Glutamatergic neuron (in vitro differentiated cells): ENCODE data around the gene CD53. TPM values are rescaled to one million over a fixed set of nuclear protein-coding genes. Genes with fewer than 3 reads are reported as not detected.

Source experiments
- DNase-seq: peaks from one replicate; pipeline ENCODE4 v3.0.0; 2022
- H3K27ac Mint-ChIP-seq: one replicate; pipeline ENCODE4 v1.8.0; 2020; ENCODE audit warnings: mild to moderate bottlenecking, mixed read lengths, inconsistent platforms; ENCODE audit not compliant: unreplicated experiment
- H3K27me3 Mint-ChIP-seq: one replicate; pipeline ENCODE4 v1.8.0; 2020; ENCODE audit warnings: mild to moderate bottlenecking, moderate library complexity, mixed read lengths, inconsistent platforms; ENCODE audit not compliant: unreplicated experiment
- H3K36me3 Mint-ChIP-seq: one replicate; pipeline ENCODE4 v1.8.0; 2020; ENCODE audit warnings: mild to moderate bottlenecking, mixed read lengths, inconsistent platforms; ENCODE audit not compliant: unreplicated experiment
- H3K4me1 Mint-ChIP-seq: one replicate; pipeline ENCODE4 v1.8.0; 2020; ENCODE audit warnings: mild to moderate bottlenecking, low read depth, mixed read lengths, inconsistent platforms; ENCODE audit not compliant: unreplicated experiment
- H3K4me3 Mint-ChIP-seq: one replicate; pipeline ENCODE4 v1.8.0; 2020; ENCODE audit warnings: mild to moderate bottlenecking, mixed read lengths, inconsistent platforms; ENCODE audit not compliant: unreplicated experiment
- H3K9me3 Mint-ChIP-seq: one replicate; pipeline ENCODE4 v1.8.0; 2020; ENCODE audit warnings: mild to moderate bottlenecking, moderate library complexity, mixed read lengths, inconsistent platforms; ENCODE audit not compliant: unreplicated experiment
- total RNA-seq: library from RNA; stranded (reverse); fragmentation: NEBNext Ultra II Directional; extraction: Animal tissue kit (Norgen Biotek cat#: 25700); gene quantifications from one replicate; pipeline ENCODE4 v1.2.1, GENCODE V29; 2021; ENCODE audit not compliant: unreplicated experiment
- TF ChIP-seq, protein P1 (sequence below): fragments of 200-600 bp; sonication (generic); IDR thresholded peaks from one replicate; pipeline ENCODE4 v1.5.0; 2021; ENCODE audit not compliant: partially characterized antibody, unreplicated experiment

Gene CD53
- total RNA-seq, 1 donor from 2014 or later = not detected

DNA sequence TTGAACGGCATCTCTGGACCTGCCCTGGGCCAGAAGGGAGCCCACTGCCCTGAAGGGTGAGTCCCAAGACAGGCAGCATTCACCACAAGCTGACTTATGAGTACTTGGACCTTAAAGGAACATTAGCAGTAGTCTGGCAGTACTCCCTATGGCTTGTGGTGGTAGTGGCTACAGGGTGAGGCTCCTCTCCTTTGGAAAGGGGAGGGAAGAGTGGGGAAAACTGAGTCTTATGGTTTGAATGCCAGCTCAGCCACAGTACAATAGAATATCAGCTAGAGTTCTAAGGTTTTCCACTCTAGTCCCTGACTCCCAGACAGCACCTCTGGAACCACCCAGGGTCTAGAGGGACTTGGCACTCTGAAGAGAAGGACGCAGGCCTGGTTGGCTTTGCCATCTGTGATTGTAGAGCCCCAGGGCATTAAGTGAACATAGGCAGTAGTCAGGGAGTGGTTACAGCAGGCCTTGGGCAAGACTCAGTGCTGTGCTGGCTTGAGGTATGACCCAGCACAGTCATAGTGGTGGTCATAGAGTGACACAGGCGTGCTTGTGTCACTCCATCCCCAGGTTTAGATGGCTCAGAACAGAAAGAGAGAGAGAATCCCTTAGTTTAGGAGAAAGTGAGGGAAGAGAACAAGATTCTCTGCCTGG is 31.0 kb downstream of the CD53 start:
- Mint-ChIP-seq H3K27me3 (no peaks in the 10 kb centered on the region), H3K27ac (no peak overlapping the region), H3K4me3 (no peak overlapping the region), H3K36me3 (no peaks in the 10 kb centered on the region), H3K4me1 (no peaks in the 10 kb centered on the region), H3K9me3 (no peaks in the 10 kb centered on the region)
- no peak for DNase-seq
- TF ChIP-seq, protein P1, sequence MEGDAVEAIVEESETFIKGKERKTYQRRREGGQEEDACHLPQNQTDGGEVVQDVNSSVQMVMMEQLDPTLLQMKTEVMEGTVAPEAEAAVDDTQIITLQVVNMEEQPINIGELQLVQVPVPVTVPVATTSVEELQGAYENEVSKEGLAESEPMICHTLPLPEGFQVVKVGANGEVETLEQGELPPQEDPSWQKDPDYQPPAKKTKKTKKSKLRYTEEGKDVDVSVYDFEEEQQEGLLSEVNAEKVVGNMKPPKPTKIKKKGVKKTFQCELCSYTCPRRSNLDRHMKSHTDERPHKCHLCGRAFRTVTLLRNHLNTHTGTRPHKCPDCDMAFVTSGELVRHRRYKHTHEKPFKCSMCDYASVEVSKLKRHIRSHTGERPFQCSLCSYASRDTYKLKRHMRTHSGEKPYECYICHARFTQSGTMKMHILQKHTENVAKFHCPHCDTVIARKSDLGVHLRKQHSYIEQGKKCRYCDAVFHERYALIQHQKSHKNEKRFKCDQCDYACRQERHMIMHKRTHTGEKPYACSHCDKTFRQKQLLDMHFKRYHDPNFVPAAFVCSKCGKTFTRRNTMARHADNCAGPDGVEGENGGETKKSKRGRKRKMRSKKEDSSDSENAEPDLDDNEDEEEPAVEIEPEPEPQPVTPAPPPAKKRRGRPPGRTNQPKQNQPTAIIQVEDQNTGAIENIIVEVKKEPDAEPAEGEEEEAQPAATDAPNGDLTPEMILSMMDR = no peak

DNA sequence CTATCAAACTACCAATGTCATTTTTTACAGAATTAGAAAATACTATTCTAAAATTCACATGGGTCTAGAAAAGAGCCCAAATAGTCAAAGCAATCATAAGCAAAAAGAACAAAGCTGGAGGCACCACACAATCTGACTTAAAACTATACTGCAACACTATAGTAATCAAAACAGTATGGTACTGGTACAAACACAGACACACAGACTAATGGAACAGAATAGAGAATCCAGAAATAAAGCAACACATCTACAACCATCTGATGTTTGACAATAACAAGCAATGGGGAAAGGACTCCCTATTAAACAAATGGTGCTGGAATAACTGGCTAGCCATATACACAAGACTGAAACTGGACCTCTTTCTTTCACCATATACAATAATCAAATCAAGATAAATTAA is 39.8 kb downstream of the CD53 start:
- no peak overlapping the region for H3K27ac Mint-ChIP-seq
- no peaks in the 10 kb centered on the region for H3K4me1 Mint-ChIP-seq
- H3K27me3 Mint-ChIP-seq = no peaks in the 10 kb centered on the region
- no peak for DNase-seq
- TF ChIP-seq, protein P1 = no peak
- H3K9me3 Mint-ChIP-seq = peaks cover 2% of the 10 kb centered on the region
- no peak overlapping the region for H3K4me3 Mint-ChIP-seq
- no peaks in the 10 kb centered on the region for H3K36me3 Mint-ChIP-seq

DNA sequence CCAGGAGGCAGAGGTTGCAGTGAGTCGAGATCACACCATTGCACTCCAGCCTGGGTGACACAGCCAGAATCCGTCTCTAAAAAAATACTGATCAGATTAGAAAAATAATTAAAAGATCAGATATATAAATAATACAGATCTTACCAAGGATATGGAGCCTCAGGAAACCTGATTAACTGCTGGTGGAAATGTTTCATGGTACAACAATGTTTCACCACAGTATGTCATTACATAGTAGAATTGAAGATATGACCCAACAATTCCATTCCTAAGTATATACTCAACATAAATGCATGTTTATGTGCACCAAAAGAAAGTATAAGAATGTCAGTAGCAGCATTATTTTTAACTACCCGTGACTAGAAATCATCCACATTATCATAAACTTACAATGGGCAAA is 41.7 kb downstream of the CD53 start:
- no peaks in the 10 kb centered on the region for H3K27me3 Mint-ChIP-seq
- H3K36me3 Mint-ChIP-seq = no peaks in the 10 kb centered on the region
- TF ChIP-seq, protein P1 = no peak
- no peaks in the 10 kb centered on the region for H3K4me1 Mint-ChIP-seq
- no peak for DNase-seq
- H3K4me3 Mint-ChIP-seq = no peak overlapping the region
- peaks cover 2% of the 10 kb centered on the region for H3K9me3 Mint-ChIP-seq
- H3K27ac Mint-ChIP-seq = no peak overlapping the region

DNA sequence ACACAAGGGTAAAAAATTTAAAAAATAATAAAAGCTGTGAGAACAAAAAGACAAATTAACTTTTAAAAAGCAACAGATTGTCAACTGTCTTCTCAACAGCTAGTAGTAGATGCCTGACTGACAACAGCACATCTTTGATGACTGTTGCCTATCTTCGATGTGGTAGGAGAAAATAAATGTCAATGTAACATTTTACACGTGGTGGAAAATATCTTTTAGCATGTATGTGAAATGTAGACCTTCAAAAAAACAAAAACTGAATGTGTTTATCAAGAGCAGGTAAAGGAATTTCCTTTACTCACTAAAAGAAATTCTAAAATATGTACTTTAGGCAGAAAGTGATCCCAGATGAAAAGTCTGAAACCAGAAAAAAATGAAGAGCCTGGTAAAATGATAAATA is 42.9 kb downstream of the CD53 start:
- H3K36me3 Mint-ChIP-seq = no peaks in the 10 kb centered on the region
- peaks cover 2% of the 10 kb centered on the region for H3K9me3 Mint-ChIP-seq
- H3K27ac Mint-ChIP-seq = no peak overlapping the region
- DNase-seq = no peak
- TF ChIP-seq, protein P1 = no peak
- H3K27me3 Mint-ChIP-seq = no peaks in the 10 kb centered on the region
- no peaks in the 10 kb centered on the region for H3K4me1 Mint-ChIP-seq
- H3K4me3 Mint-ChIP-seq = no peak overlapping the region

DNA sequence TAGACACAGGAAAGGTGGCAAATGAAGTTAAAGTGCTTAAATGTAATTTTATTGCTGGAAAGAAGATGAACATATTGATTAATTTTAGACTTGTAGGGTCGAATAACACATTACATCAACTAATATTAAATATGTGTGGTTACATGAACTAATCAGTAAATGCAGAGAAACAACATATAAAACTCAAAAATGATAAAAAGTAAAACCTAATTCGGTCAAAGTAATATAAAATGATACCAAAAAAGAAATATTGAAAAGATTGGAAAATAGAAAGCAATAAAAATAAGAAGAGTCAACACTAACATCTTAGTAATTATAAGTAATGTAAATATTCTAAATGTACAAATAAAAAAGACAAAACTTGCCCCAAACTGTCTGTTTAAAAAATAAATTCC is 43.3 kb downstream of the CD53 start:
- Mint-ChIP-seq H3K36me3 (no peaks in the 10 kb centered on the region), H3K4me3 (no peak overlapping the region), H3K9me3 (peaks cover 2% of the 10 kb centered on the region), H3K27ac (no peak overlapping the region), H3K27me3 (no peaks in the 10 kb centered on the region), H3K4me1 (no peaks in the 10 kb centered on the region)
- DNase-seq = no peak
- TF ChIP-seq, protein P1 = no peak
